PC-9 (cell line): ENCODE data around the gene FHAD1.

Experiments used
- EZH2 ChIP-seq: fragments of 200-600 bp; sonication (generic); IDR thresholded peaks from 2 replicates; pipeline ENCODE4 v1.8.0; 2017; ENCODE audit warnings: antibody characterized with exemption, low read depth
- TF ChIP-seq, protein P1 (sequence below): fragments of 200-600 bp; sonication (generic); conservative IDR thresholded peaks from 2 replicates; pipeline ENCODE4 v1.6.1; 2017; ENCODE audit warnings: mixed run types, antibody characterized with exemption, mild to moderate bottlenecking, moderate library complexity

GRCh38 chr1:15408890-15409387, 161.9 kb downstream of the FHAD1 start:
- TF ChIP-seq, protein P1, sequence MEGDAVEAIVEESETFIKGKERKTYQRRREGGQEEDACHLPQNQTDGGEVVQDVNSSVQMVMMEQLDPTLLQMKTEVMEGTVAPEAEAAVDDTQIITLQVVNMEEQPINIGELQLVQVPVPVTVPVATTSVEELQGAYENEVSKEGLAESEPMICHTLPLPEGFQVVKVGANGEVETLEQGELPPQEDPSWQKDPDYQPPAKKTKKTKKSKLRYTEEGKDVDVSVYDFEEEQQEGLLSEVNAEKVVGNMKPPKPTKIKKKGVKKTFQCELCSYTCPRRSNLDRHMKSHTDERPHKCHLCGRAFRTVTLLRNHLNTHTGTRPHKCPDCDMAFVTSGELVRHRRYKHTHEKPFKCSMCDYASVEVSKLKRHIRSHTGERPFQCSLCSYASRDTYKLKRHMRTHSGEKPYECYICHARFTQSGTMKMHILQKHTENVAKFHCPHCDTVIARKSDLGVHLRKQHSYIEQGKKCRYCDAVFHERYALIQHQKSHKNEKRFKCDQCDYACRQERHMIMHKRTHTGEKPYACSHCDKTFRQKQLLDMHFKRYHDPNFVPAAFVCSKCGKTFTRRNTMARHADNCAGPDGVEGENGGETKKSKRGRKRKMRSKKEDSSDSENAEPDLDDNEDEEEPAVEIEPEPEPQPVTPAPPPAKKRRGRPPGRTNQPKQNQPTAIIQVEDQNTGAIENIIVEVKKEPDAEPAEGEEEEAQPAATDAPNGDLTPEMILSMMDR = no peak
- no peak for TF ChIP-seq EZH2
